Measurements from ENCODE around the gene MYADM.
"Not testable (repeated sequence)": the region's sequence is repeated elsewhere in the genome, so short reads cannot be mapped to it uniquely, and the experiment has no call there.

Gene MYADM, protein sequence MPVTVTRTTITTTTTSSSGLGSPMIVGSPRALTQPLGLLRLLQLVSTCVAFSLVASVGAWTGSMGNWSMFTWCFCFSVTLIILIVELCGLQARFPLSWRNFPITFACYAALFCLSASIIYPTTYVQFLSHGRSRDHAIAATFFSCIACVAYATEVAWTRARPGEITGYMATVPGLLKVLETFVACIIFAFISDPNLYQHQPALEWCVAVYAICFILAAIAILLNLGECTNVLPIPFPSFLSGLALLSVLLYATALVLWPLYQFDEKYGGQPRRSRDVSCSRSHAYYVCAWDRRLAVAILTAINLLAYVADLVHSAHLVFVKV

DNA sequence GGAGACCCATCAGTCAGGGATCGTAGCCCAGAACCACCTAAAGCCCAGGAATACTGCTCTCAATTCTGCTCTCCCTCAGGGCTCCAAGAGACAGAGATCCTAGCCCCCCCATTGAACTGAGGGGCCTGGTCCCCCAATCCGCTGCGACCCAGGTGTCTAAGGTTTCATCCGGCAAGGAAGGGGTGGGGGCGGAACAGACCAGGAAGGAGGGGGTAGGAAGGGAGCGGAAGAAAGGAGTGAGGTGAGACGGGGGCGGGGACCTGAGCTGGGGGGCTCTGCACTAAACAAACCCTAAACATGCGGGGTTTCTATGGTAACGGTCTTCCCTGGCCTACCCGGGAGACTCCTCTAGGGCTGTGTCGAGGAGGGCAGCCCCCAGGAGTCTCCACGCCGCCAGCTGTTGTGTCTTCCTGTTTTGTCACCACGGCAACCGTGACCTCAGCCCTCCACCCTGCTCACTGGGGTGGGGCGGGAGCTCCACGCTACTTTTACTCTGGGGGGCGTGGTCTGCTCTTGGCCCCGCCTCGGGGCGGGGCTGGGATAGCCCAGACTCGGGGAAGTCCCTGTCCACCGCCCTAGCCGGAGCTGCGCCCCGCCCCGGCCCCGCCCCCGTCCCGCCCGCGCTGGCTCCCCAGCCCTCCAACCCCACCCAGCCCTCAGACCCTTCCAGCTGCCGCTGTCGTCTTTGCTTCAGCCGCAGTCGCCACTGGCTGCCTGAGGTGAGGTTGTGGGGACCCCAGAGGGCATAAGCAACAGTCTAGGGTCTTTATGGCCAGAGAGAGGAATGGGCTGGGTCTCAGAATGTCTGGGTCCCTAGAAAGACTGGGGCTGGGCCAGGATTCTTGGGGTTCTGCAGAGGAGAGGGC, at the start of gene MYADM:
TSS of gene MYADM (plus strand) at position 659 of the 866 bp plus-strand sequence. CDS start 5,647 bp downstream, outside the sequence.
- DNase-seq (ENCODE audit: low spot score), result peak; percentile 95

- no peak for DNase-seq (ENCODE audit: low spot score)
Measured at GRCh38 chr19:53818756-53819155, 48.9 kb upstream of the MYADM start.

DNA sequence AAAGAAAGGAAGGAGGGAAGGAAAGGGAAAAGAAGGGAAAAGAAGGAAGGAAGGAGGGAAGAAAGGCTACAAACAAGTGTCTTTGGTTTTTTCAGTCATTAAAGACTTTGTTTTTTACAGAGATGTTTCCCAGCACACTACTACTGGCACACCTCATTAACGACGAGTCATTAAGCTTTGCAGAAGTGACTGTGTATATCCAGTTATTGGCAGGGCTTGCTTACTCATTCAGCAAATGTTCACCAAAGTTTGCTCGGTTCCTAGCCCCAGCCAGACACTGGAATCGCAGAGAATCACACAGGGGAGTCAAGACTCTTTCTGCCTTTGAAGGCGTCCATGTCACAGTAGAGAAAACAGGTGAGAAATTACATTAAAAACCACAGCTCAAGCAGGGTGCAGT, 47.8 kb upstream of the MYADM start:
- no peak for DNase-seq (ENCODE audit: low spot score)

DNA sequence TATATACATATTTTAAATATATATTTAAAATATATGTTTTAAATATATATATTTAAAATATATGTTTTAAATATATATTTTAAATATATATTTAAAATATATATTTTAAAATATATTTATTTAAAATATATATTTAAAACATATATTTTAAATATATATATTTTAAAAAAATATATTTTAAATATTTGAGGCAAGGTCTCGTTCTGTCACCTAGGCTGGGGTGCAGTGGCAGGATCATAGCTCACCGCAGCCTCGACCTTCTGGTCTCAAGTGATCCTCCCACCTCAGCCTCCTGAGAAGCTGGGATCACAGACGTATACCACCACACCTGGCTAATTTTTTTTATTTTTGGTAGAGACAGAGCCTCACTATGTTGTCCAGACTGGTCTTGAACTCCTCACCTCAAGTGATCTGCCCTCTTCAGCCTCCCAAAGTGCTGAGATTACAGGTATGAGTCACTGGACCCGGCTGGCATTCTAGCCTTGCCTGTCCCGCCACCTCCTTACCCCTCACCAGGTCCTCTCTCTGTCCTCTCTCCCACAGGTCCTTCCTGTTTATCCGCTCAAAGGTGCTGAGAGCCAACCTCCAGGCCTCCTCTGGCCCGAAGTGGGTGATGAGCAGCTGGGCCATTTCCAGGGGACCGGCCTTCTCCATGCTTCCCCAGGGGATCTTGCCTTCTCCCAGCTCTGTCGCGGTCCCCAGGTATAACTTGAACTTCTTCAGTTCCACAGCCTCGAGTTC, 44.1 kb upstream of the MYADM start:
- no peak for DNase-seq (ENCODE audit: low spot score)

- DNase-seq (ENCODE audit: low spot score), result no peak
Measured at GRCh38 chr19:53824134-53824611, 43.5 kb upstream of the MYADM start, which contains the start of gene NLRP12. Gene NLRP12, minus strand, starts transcription at chr19:53824314. Its CDS starts 140 bp downstream, at chr19:53824174.

- no peak for DNase-seq (ENCODE audit: low spot score)
Measured at GRCh38 chr19:53826876-53827275, 40.8 kb upstream of the MYADM start.

- DNase-seq (ENCODE audit: low spot score), result no peak
Measured at GRCh38 chr19:53828531-53828930, 39.2 kb upstream of the MYADM start.

DNA sequence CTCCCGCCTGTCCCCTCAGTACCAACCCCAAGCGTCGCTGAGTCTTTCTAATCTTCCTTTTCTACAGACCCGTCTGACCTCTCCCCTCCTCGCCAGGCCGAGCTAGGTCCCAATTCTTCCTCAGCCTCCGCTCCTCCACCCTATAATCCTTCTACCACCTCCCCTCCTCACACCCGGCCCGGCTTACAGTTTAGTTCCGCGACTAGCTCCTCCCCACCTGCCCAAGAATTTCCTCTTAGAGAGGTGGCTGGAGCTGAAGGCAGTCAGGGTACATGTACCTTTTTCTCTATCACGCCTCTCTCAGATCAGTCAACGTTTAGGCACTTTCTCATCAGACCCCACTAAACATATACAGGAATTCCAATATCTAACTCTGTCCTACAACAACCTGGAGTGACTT, 34.8 kb upstream of the MYADM start:
- not testable (repeated sequence) for DNase-seq (ENCODE audit: low spot score)

GRCh38 chr19:53838446-53838845, 29.2 kb upstream of the MYADM start:
- not testable (repeated sequence) for DNase-seq (ENCODE audit: low spot score)

- not testable (repeated sequence) for DNase-seq (ENCODE audit: low spot score)
Measured at GRCh38 chr19:53840241-53840640, 27.4 kb upstream of the MYADM start.

- DNase-seq (ENCODE audit: low spot score), result not testable (repeated sequence)
Measured at GRCh38 chr19:53840914-53841313, 26.8 kb upstream of the MYADM start.

DNA sequence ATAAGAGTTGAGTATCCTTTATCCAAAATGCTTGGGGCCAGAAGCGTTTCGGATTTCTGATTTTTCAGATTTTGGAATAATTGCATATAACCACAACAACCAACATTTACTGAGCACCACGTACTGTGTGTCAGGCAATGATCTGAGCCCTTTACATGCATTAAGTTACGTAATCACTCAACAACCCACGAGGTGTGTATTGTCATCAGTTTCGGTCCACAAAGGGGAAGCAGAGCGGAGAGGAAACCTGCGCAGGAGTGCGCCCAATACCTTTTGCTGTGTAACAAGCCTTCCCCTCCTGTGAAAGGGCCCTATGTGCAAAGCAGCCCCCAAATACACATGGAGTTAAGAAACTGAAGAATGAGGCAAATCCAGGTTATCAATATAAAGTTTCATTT, 22.8 kb upstream of the MYADM start:
- DNase-seq (ENCODE audit: low spot score), result no peak

- no peak for DNase-seq (ENCODE audit: low spot score)
Measured at GRCh38 chr19:53847555-53847954, 20.1 kb upstream of the MYADM start.

DNA sequence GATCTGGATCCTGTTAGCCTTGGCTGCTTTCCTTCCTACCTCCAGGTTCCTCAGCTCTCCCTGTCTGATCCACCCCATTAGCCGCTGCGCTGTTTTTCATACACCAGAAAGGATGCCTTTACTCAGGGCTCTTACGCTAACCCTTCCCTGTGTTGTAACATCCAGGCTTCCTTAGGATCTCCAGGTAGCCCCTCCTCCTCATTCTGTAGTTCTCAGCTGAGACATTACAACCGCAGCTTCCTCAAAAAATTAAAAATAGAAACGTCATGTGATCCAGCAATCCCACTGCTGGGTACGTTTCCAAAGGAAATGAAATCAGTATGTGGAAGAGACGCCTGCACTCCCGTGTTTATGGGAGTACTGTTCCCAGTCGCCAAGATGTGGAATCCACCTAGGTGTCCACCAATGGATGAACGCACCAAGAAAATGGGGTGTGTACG, 18.4 kb upstream of the MYADM start:
- no peak for DNase-seq (ENCODE audit: low spot score)

DNA sequence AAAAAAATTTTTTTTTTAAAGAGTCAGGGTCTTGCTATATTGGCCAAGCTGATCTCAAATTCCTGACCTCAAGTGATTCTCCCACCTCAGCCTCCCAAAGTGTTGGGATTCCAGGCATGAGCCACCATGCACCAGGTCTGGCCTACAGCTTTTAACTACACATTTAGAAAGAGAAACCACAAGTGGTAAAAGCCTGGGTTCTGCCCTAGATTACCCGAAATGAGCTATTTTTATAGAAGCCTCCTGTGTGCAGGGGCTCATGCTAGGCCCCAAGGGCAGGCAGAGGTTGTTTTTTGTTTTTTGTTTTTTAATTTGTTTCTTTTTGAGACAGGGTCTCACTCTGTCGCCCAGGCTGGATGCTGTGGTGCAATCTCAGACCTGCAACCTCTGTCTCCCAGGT, 14.0 kb upstream of the MYADM start:
- DNase-seq (ENCODE audit: low spot score), result no peak

DNA sequence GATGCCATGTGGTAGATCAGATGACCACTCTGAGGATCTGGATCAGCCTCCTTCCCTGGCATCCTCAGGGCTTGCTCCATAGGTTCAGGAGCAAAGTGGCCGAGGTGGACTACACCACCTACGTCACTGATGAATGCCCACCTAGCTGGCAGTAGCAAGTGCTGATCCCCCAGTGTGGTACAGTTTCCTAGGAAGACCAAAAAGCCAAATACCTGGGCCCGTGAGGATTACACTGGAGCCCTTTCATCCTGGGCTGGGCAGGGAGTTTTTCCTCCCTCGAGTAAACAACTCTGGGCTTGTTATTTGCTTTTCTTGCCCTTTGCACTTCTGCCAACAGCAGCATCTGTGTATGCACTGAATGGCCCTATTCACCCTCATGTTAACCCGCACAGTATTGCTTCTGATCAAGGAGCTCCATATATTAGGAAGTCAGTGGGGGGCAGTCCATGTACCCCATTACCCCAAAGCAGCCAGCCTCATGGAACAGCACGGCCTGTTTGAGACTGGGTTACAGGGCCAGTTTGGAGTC, 3.3 kb upstream of the MYADM start:
- DNase-seq (ENCODE audit: low spot score), result no peak

DNA sequence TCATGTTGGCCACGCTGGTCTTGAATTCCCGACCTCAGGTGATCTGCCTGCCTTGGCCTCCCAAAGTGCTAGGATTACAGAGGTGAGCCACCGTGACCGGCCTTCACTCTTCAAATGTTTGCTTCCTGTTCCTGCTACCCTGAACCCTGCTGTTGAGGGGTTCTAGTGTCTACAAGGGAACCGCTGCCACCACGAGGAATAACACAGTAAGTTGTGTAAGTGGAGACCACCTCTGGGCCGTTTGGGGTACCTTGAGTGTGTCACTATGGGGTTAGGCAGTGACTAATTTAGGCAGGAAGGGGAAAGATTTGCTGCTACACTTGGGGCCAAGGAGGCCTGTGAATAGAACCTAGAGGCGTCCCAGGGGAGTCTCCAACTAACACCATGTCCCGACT, 2.2 kb upstream of the MYADM start:
- no peak for DNase-seq (ENCODE audit: low spot score)

DNA sequence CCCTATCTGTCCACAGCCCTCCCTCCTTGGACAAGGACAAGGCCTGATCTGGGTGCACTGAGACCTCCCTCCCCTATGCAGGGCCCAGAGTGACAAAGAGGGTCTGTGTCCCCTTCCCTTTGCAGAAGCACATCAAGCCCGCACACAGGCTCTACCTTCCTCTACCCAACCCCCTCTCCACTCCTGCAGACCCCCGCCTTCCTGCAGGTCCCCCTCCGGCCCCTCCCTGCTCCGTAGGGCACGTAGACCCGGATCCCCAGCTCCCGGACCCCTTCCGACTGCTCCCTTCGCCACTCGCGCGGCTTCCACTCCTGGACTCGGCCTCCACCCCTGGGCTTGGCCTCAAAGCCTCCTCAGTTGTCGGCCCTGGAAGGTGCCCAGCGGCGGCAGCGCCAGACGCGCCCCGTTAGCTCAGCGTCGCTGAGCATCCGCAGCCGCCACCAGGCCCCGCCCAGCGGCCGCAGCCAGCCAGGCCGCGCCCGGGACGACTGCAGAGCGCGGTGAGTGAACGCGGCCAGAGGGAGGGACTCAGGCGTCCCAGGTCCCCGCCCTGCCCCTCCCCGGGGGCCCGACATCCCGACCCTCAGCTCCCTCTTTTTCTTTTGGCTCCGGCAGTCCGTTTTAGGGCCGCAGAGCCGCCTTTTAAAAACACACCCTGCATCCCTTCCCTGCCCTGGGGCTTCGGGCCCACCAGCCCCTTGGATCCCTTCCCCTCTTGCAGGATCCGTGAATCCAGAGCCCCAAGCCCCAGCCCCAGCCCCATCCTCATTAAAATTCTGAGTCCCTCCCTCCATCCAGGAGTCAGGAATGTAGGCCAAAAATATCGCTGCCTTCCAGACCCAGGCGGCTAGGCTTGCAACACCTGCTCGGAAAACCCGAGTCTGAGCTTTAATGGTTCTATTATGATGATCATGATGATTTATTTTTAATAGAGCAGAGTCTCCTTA, 1.5 kb upstream of the MYADM start:
- DNase-seq (ENCODE audit: low spot score), result peak; percentile 59

GRCh38 chr19:53866865-53867224, 838 bp upstream of the MYADM start:
- DNase-seq (ENCODE audit: low spot score), result no peak

DNA sequence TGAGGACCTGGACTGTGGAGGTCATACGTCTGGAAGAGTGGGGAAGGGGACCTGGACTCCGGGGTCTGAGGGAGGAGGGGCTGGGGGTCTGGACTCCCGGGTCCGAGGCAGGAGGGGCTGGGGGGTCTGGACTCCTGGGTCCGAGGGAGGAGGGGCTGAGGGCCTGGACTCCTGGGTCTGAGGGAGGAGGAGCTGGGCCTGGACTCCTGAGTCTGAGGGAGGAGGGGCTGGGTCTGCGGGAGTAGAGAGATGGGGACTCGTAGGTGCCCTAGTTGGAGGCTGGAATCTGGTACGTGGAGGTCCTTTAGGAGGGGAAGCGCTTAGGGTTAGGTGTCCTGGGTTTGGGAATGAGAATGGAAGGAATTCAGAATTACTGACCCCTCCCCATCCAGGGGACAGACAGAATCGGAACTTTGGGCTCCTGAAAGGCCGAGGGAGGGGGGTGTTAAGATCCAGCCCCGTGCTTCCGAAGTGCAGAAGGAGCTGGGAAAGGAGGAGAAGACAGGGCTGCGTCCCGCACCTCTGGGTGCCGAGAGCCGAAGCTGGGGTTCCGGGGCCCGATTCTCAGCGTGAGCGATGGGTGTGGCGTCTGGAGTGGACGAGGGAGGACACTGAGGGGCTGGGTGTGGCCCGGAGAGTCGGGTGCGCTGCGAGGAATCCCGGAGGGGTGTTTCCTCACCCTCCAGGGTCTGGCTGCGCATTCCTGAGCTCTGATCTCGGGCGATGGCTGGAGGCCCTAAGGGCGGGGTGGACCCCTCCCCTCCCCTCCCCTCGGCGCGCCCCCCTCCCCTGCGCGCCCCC, 608 bp downstream of the MYADM start:
- DNase-seq (ENCODE audit: low spot score), result peak; percentile 19
